GM18498 (cell line): ENCODE results near the gene CEP112.

Experiments used
- ATAC-seq: cut with Tn5 transposase; IDR thresholded peaks from one replicate; pipeline ENCODE4 v1.9.1; 2021; ENCODE audit warnings: mild to moderate bottlenecking, moderate library complexity; ENCODE audit not compliant: unreplicated experiment

CEP112 gene

GRCh38 chr17:65998675-65999074 is 193.3 kb downstream of the CEP112 start:
- no peak for ATAC-seq

GRCh38 chr17:65994679-65995078 is 197.3 kb downstream of the CEP112 start:
- no peak for ATAC-seq

- no peak for ATAC-seq
Measured at GRCh38 chr17:65994114-65994513, 197.8 kb downstream of the CEP112 start.

GRCh38 chr17:65990593-65990992 is 201.3 kb downstream of the CEP112 start:
- no peak for ATAC-seq

GRCh38 chr17:65988451-65988850 is 203.5 kb downstream of the CEP112 start:
- ATAC-seq = no peak

- ATAC-seq = no peak
Measured at GRCh38 chr17:65987988-65988387, 203.9 kb downstream of the CEP112 start.

GRCh38 chr17:65985571-65985970 is 206.4 kb downstream of the CEP112 start:
- ATAC-seq = no peak

GRCh38 chr17:65984299-65984698 is 207.6 kb downstream of the CEP112 start:
- no peak for ATAC-seq

GRCh38 chr17:65978871-65979270 is 213.1 kb downstream of the CEP112 start:
- ATAC-seq = no peak

- no peak for ATAC-seq
Measured at GRCh38 chr17:65977041-65977440, 214.9 kb downstream of the CEP112 start.

GRCh38 chr17:65975878-65976277 is 216.1 kb downstream of the CEP112 start:
- no peak for ATAC-seq

- no peak for ATAC-seq
Measured at GRCh38 chr17:65973237-65973636, 218.7 kb downstream of the CEP112 start.

GRCh38 chr17:65967372-65967771 is 224.6 kb downstream of the CEP112 start:
- ATAC-seq = no peak

- ATAC-seq = no peak
Measured at GRCh38 chr17:65966072-65966695, 225.7 kb downstream of the CEP112 start.

GRCh38 chr17:65963179-65963578 is 228.8 kb downstream of the CEP112 start:
- no peak for ATAC-seq

GRCh38 chr17:65959630-65960029 is 232.3 kb downstream of the CEP112 start:
- no peak for ATAC-seq

GRCh38 chr17:65956814-65957213 is 235.1 kb downstream of the CEP112 start:
- no peak for ATAC-seq

GRCh38 chr17:65954148-65954449 is 237.8 kb downstream of the CEP112 start:
- no peak for ATAC-seq

- no peak for ATAC-seq
Measured at GRCh38 chr17:65953316-65954147, 238.4 kb downstream of the CEP112 start.

GRCh38 chr17:65952586-65952985 is 239.3 kb downstream of the CEP112 start:
- no peak for ATAC-seq

- no peak for ATAC-seq
Measured at GRCh38 chr17:65952015-65952414, 239.9 kb downstream of the CEP112 start.

- ATAC-seq = no peak
Measured at GRCh38 chr17:65947831-65948230, 244.1 kb downstream of the CEP112 start.

GRCh38 chr17:65942592-65942991 is 249.3 kb downstream of the CEP112 start:
- no peak for ATAC-seq
